Measurements from ENCODE around the gene PDHB.
A peak's percentile ranks its signal among the peaks of the same experiment; 100 is the strongest.
"Not testable (repeated sequence)": the region's sequence is repeated elsewhere in the genome, so short reads cannot be mapped to it uniquely, and the experiment has no call there.

The PDHB gene

DNA sequence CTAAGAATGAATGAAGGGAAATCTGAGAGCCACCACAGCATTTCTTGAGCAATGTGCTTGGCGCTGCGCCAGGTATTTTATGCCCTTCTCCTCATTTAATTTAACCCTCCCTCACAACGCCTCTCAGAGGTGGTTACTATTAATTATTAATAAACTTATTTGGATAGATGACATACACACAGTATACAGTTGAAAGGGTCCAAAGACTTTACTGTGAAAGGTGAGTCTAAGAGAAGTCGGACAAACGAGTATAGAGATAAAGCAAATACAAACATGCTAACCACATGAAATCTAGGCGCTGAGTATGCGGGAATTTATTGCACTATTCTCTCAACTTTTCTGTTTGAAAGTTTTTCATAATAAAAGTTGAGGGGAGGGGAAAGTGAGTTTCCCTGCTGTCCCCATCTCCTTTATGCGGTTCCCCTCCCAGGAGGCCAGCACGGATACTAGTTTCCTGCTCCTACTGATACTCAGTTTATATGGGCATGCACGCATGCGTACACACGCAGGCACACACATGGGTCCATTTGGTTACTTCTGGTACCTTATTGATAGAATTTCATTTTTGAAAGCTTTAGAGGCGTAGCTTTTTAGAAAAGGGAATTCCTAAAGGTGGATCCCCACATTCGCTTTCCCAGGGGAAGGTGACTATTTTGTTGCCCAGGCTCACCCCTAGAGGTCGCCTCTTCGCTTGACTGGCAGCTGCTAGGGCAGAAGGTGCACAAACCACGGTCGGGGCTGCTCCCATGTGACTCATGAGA, 29.7 kb upstream of the PDHB start:
- peak; percentile 96 for ATAC-seq (replicated peaks)
- H3K9me3 Mint-ChIP-seq = no peaks in the 10 kb centered on the region
- no peaks in the 10 kb centered on the region for H3K27me3 Mint-ChIP-seq
- peak overlapping the region; percentile 37 for H3K27ac Mint-ChIP-seq
- peak; percentile 61 for DNase-seq
- peaks cover 7 to 9% of the 10 kb centered on the region in 2 donors for H3K4me1 Mint-ChIP-seq
- peak overlapping the region; percentile 49 to 73 for H3K4me3 Mint-ChIP-seq
- H3K36me3 Mint-ChIP-seq = no peaks in the 10 kb centered on the region

DNA sequence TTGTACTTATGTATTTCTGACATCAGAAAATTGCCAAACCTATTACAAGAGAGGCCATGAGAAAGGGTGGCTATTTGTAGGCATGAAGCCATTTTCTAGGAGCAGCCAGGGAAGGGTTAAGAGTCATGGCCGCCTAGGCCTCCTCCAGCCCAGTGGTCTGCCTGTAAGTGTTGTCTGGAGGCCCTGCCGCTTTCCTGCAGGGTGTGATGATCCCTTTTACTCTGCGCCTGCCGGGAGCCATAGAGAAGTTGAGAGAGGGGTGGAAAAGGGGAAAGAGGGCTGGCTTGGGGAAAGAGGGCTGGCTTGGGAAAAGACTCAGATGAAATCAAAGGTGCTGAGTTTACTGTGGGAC, 29.2 kb upstream of the PDHB start:
- DNase-seq (no peak), ATAC-seq (replicated peaks) (no peak)
- Mint-ChIP-seq H3K4me3 (no peak overlapping the region), H3K4me1 (peaks cover 7 to 9% of the 10 kb centered on the region in 2 donors), H3K27ac (no peak overlapping the region), H3K9me3 (no peaks in the 10 kb centered on the region), H3K27me3 (no peaks in the 10 kb centered on the region), H3K36me3 (no peaks in the 10 kb centered on the region)

DNA sequence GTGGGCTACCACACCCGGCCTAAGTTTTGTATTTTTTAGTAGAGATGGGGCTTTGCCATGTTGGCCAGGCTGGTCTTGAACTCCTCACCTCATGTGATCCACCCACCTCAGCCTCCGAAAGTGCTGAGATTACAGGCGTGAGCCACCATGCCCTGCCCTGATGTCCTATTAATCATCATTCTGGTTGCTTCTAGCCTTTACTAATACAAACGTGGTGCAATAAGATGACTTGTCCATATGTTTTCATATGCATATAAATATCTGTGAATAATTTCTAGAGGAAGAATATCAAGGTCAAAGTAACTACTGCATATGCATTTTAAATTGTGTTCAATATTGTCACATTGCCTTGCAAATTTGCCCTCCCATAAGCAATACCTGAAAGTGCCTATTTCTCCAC, 25.5 kb upstream of the PDHB start:
- H3K4me1 Mint-ChIP-seq = peaks cover 7 to 9% of the 10 kb centered on the region in 2 donors
- ATAC-seq (replicated peaks) = no peak
- H3K27ac Mint-ChIP-seq = no peak overlapping the region
- no peak for DNase-seq
- peaks cover 5 to 8% of the 10 kb centered on the region in 2 donors for H3K9me3 Mint-ChIP-seq
- peaks cover 10 to 11% of the 10 kb centered on the region in 2 donors for H3K36me3 Mint-ChIP-seq
- H3K27me3 Mint-ChIP-seq = no peaks in the 10 kb centered on the region
- no peak overlapping the region for H3K4me3 Mint-ChIP-seq

DNA sequence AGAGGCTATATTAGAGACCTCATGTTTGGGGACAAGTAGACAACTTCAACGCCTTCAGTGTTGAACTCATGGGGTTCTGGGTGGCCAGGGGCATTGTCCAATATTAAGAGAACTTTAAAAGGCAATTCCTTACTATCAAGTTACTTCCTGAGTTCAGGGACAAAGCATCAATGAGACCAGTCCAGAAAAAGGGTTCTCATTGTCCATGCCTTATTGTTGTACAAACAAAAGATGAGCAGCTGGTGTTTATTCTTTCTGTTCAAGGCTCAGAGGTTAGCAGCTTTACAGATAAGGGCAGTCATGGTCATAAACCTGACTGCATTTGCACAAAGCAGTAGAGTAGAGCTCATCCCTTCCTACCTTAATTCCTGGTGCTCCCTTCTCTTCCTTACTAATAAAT, 18.5 kb upstream of the PDHB start:
- no peak overlapping the region for H3K27ac Mint-ChIP-seq
- H3K4me1 Mint-ChIP-seq = no peaks in the 10 kb centered on the region
- no peak overlapping the region for H3K4me3 Mint-ChIP-seq
- no peak for DNase-seq
- H3K36me3 Mint-ChIP-seq = peaks cover 11 to 13% of the 10 kb centered on the region in 2 donors
- H3K9me3 Mint-ChIP-seq = peaks cover 9 to 14% of the 10 kb centered on the region in 2 donors
- H3K27me3 Mint-ChIP-seq = no peaks in the 10 kb centered on the region
- ATAC-seq (replicated peaks) = no peak

DNA sequence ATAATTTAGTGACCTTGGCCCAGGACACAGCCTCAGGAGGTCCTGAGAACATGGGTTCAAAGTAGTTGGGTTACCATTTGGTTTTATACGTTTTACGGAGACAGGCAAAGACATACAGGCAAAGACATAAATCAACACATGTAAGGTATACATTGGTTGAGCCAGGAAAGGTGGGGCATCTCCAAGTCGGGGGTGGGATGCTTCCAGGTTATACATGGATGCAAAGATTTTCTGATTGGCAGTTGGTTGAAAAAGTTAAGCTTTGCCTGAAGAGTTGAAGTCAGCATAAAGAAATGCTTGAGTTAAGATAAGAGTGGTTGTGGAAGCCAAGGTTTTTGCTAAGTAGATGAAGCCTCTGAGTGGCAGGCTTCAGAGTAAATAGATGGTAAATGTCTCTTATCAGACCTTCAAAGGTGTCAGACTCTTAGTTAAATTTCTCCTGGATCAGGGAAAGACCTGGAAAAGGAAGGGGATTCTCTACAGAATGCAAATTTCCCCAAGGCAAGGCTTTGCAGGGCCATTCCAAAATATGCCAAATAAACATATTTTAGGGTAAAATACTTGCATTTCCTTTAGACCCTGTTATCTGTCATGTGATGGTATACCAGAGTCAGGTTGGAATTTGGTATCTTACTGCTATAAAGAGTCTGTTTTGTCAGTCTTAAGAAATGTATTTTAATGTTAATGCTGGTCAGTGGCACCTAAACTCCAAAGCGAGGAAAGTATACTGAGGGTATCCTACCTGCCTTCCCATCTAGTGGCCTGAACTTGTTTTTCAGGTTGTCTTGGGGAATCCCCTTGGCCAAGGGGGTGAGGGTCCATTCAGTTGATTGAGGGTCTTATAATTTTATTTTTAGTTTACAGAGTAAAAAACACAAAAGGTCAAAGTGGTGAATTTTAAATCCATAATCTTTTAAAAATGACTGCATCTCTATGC, 8.2 kb upstream of the PDHB start:
- no peak overlapping the region for H3K4me3 Mint-ChIP-seq
- H3K36me3 Mint-ChIP-seq = no peaks in the 10 kb centered on the region
- no peaks in the 10 kb centered on the region for H3K9me3 Mint-ChIP-seq
- DNase-seq = no peak
- no peaks in the 10 kb centered on the region for H3K4me1 Mint-ChIP-seq
- no peak overlapping the region for H3K27ac Mint-ChIP-seq
- no peak for ATAC-seq (replicated peaks)
- H3K27me3 Mint-ChIP-seq = no peaks in the 10 kb centered on the region

DNA sequence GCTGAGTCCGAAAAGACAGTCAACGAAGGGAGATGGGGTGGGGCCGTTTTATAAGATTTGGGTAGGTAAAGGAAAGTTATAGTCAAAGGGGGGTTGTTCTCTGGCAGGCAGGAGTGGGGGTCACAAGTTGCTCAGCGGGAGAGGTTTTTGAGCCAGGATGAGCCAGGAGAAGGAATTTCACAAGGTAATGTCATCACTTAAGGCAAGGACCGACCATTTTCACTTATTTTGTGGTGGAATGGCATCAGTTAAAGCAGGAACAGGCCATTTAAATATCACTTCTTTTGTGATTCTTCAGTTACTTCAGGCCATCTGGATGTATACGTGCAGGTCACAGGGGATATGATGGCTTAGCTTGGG, 7.3 kb upstream of the PDHB start:
- H3K27ac Mint-ChIP-seq; H3K36me3 Mint-ChIP-seq; ATAC-seq (replicated peaks); H3K27me3 Mint-ChIP-seq; DNase-seq; H3K4me3 Mint-ChIP-seq; H3K4me1 Mint-ChIP-seq; H3K9me3 Mint-ChIP-seq: not testable (repeated sequence)

DNA sequence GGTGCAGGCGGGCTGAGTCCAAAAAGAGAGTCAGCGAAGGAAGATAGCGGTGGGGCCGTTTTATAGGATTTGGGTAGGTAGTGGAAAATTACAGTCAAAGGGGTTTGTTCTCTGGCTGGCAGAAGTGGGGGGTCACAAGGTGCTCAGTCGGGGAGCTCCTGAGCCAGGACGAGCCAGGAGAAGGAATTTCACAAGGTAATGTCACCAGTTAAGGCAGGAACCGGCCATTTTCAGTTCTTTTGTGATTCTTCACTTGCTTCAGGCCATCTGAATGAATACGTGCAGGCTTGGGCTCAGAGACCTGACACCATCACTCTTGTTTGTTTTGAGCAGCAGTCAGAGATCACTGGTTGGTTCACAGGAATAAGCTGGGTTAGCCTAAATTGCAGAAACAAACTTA, 3.6 kb upstream of the PDHB start:
- not testable (repeated sequence) for H3K27me3 Mint-ChIP-seq; H3K36me3 Mint-ChIP-seq; DNase-seq; H3K9me3 Mint-ChIP-seq; ATAC-seq (replicated peaks); H3K27ac Mint-ChIP-seq; H3K4me3 Mint-ChIP-seq
- peaks cover 7 to 24% of the 10 kb centered on the region in 2 donors for H3K4me1 Mint-ChIP-seq

DNA sequence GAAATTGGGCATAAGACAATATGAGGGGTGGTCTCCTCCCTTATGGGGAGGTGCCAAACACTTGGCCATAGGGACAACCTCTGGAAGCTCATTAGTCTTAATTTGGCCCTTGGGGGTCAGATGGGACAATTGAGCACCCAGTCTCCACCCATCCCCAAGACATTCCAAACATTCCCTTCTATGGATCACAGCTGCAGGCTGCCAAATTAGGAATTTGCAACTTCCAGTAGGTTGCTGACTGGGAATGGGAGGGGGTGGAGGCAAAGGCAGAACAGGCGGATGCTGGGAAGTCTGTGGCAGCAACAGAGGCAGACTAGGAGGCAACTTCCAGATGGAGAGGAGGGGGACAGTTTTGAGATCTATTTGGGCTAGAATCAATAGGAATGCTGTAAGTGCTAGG, 1.4 kb upstream of the PDHB start:
- H3K4me3 Mint-ChIP-seq = no peak overlapping the region
- peaks cover 0 to 8% of the 10 kb centered on the region in 2 donors for H3K36me3 Mint-ChIP-seq
- no peaks in the 10 kb centered on the region for H3K27me3 Mint-ChIP-seq
- H3K27ac Mint-ChIP-seq = no peak overlapping the region
- H3K4me1 Mint-ChIP-seq = peaks cover 7 to 31% of the 10 kb centered on the region in 2 donors
- H3K9me3 Mint-ChIP-seq = no peaks in the 10 kb centered on the region
- DNase-seq (no peak), ATAC-seq (replicated peaks) (no peak)

DNA sequence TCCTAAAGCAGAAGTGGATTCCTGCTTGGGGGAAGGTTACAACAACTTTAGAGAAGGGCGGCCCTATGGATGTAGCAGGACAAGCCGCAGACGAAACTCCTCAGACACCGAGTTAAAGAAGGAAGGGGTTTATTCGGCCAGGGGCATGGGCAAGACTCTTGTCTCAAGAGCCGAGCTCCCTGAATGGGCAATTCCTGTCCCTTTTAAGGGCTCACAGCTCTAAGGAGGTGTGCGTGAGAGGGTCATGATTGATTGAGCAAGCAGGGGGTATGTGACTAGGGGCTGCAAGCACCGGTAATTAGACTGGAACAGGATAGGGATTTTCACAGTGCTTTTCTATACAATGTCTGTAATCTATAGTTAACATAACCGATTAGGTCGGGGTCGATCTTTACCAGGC, 879 bp upstream of the PDHB start:
- H3K9me3 Mint-ChIP-seq = no peaks in the 10 kb centered on the region
- DNase-seq (no peak), ATAC-seq (replicated peaks) (no peak)
- H3K4me1 Mint-ChIP-seq = peaks cover 11 to 31% of the 10 kb centered on the region in 2 donors
- H3K27ac Mint-ChIP-seq = peak overlapping the region; percentile 96
- H3K27me3 Mint-ChIP-seq = no peaks in the 10 kb centered on the region
- H3K4me3 Mint-ChIP-seq = no peak overlapping the region
- H3K36me3 Mint-ChIP-seq = peaks cover 0 to 8% of the 10 kb centered on the region in 2 donors

DNA sequence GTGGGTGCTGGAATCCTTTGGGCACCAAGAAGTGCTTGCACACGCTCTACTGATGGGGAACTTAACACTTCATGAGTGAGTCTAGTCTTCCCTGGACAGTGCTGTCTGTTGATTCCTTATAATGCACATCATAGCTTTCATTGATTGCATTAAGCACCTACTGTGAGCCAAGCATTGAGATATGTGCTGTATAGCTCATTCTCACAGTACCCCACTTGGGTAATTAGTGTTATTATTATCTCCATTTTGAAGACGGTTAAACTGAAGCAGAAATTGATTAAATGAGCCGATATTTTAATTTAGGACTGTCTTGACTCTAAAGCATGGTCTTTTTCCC, 504 bp upstream of the PDHB start:
- Mint-ChIP-seq H3K9me3 (no peaks in the 10 kb centered on the region), H3K4me1 (peaks cover 11 to 31% of the 10 kb centered on the region in 2 donors)
- no peak for ATAC-seq (replicated peaks)

DNA sequence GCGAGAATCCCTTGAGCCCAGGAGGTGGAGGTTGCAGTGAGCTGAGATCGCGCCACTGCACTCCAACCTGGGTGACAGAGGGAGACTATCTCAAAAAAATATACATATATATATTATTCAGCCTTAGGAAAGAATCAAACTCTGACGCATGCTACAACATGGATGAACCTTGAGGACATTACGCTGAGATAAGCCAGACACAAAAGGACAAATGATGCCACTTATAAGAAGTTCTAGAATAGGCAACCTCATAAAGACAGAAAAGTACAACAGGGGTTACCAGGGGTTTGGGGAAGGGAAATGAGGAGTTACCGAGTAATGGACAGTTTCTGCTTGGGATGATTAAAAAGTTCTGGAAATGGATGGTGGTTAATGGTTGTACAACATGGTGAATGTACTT, 727 bp downstream of the PDHB start:
- Mint-ChIP-seq H3K36me3 (peaks cover 6 to 18% of the 10 kb centered on the region in 2 donors), H3K27ac (peak overlapping the region; percentile 96), H3K4me3 (peak overlapping the region; percentile 89 to 97), H3K27me3 (no peaks in the 10 kb centered on the region), H3K9me3 (no peaks in the 10 kb centered on the region), H3K4me1 (peaks cover 11 to 31% of the 10 kb centered on the region in 2 donors)
- ATAC-seq (replicated peaks) = no peak
- no peak for DNase-seq

More for the DNA sequence above, 504 bp upstream of the PDHB start:
- no peak for DNase-seq
- no peaks in the 10 kb centered on the region for H3K27me3 Mint-ChIP-seq
- peak overlapping the region; percentile 89 to 97 for H3K4me3 Mint-ChIP-seq
- peaks cover 0 to 10% of the 10 kb centered on the region in 2 donors for H3K36me3 Mint-ChIP-seq
- peak overlapping the region; percentile 96 for H3K27ac Mint-ChIP-seq

DNA sequence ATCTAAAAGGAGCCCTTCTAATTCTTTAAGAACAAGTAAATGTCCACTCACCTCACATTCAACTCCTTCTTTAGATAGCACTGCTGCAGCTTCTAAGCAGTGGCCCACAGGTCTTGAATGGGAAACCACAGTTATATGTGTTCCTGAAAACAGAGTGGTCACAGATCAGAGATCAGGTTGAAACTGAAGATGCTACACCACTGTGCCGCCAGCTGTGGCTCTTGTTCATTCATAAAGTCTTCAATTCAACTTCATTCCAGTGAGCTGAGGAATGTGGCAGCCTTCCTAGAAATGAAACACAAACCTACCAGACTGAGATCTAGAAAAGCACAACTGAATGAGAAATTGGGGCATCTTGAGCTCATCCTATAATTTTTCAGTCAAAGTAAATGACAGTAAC, 4.0 kb downstream of the PDHB start:
- Mint-ChIP-seq H3K9me3 (no peaks in the 10 kb centered on the region), H3K4me3 (no peak overlapping the region), H3K36me3 (peaks cover 15 to 27% of the 10 kb centered on the region in 2 donors), H3K27me3 (no peaks in the 10 kb centered on the region), H3K4me1 (peaks cover 9 to 24% of the 10 kb centered on the region in 2 donors), H3K27ac (peak overlapping the region; percentile 9)
- DNase-seq = no peak
- ATAC-seq (replicated peaks) = peak in 1 of 2 donors; percentile 23

DNA sequence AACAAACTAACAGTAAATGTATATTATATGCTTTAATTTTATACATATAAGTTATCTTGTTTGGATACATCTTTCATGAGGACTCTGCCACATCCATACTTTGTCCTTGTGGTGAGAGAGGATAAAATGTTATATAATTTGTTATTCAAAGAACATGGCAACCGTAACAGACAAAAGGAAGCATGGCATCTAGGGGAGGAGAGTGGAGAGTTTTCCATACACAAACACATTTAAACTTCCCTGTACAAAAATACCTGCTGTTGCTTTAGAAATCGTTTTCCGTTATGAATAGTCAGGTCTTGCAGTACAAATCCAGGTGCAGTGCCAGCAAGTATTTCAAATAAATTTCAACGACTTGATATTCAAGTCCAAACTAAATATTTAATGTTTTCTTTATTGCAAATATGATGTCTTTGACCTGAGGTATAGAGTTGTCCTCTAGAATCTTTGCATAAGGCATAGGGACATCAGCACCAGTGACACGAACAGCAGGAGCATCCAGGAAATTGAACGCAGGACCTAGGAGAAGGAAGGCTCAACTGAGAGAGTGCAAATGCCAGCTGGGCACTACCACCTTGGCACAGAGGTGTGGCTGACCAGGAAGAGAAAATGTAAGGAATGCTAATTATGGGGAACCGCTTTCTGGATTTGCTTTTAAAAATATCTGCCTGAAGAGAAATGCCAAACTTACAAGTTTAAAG, 5.8 kb downstream of the PDHB start:
- Mint-ChIP-seq H3K27me3 (no peaks in the 10 kb centered on the region), H3K4me3 (no peak overlapping the region), H3K27ac (no peak overlapping the region), H3K36me3 (peaks cover 18 to 34% of the 10 kb centered on the region in 2 donors), H3K4me1 (peaks cover 6 to 8% of the 10 kb centered on the region in 2 donors), H3K9me3 (no peaks in the 10 kb centered on the region)
- ATAC-seq (replicated peaks) = no peak
- DNase-seq = no peak

DNA sequence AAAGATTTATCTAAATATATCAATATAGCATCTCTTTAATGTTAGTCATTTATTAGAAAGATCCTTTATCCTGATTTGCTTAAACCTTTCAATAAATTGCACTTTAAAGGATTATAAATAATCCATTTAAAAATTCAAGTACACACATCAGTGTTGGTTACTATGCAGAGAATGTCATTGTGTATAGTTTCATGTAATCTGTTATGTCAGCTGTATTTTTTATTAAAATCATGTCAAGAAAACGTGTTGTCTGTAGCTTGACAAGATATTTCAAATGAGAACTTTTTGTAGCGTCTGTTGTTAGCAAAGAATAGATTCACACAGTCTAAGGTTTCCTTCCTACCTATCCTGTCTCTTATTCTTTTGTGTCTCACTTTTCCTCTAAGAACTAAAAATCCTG, 7.8 kb downstream of the PDHB start:
- DNase-seq (no peak), ATAC-seq (replicated peaks) (no peak)
- Mint-ChIP-seq H3K27ac (no peak overlapping the region), H3K36me3 (peaks cover 23 to 46% of the 10 kb centered on the region in 2 donors), H3K9me3 (no peaks in the 10 kb centered on the region), H3K4me1 (peaks cover 11 to 13% of the 10 kb centered on the region in 2 donors), H3K27me3 (no peaks in the 10 kb centered on the region), H3K4me3 (no peak overlapping the region)

Measured in stimulated activated naive B cell treated with anti-CD40 and anti-IgM and Interleukin-4, amounts not matched to agents 10 μg/mL and 1 μg/mL and 100 μg/mL, for 72 hours (primary cell).